Measurements from ENCODE around the gene ZNF823.

ZNF823 gene

DNA sequence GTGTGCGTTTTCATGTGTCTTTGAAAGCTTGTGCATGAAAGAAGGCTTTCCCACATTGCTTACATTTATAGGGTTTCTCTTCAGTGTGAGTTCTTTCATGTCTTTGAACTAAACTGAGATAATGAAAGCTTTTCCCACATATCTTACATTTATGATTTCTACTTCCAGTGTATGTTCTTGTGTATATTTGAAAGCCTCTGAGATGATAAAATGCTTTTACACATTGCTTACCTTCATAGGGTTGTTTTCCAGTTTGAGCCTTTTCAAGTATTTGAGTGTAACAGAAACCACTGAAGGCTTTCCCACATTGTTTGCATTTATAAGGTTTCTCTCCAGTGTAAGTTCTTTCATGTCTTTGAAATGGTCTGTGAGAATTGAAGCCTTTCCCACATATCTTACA lies 18.2 kb upstream of the ZNF823 start:
- Mint-ChIP-seq H3K4me3 (no peak overlapping the region), H3K27ac (no peak overlapping the region), H3K27me3 (peaks cover 17% of the 10 kb centered on the region), H3K4me1 (no peaks in the 10 kb centered on the region), H3K9me3 (peaks cover 23% of the 10 kb centered on the region), H3K36me3 (peaks cover 22% of the 10 kb centered on the region)

DNA sequence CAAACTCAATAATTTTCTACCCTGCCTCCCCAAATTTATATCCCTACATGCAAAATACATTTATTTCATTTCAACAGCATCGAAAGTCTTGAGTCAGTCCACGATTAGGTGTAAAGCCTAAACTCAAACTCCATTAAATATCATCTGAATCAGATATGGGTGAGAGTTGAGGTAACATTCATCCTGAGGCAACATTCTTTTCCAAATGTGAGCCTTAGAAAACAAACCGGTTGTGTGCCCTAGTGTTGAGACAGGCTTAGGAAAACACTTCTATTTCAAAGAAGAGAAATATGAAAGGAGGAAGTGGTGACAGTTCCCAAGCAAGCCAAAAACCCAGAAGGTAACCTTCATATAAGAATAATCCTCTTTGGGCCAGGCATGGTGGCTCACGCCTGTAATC lies 15.9 kb upstream of the ZNF823 start:
- no peak overlapping the region for H3K27ac Mint-ChIP-seq
- peaks cover 33% of the 10 kb centered on the region for H3K9me3 Mint-ChIP-seq
- H3K4me3 Mint-ChIP-seq = no peak overlapping the region
- peaks cover 14% of the 10 kb centered on the region for H3K27me3 Mint-ChIP-seq
- peaks cover 24% of the 10 kb centered on the region for H3K36me3 Mint-ChIP-seq
- H3K4me1 Mint-ChIP-seq = no peaks in the 10 kb centered on the region

DNA sequence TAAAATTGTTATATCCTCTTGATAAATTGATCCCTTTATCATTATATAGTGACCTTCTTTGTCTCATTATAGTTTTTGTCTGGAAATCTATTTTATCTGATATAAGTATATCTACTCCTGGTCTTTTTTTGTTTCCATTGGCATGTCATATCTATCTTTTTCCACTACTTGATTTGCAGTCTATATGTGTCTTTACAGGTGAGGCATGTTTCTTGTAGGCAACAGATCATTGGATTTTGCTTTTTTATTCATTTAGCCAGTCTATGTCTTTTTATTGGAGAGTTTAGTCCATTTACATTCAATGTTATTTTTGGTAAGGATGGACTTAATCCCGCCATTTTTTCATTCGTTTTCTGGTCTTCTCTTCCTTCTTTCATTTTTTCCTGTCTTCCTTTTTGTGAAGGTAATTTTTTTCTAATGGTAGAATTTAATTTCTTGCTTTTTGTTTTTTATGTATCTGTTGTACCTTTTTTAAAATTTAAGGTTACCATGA lies 13.5 kb upstream of the ZNF823 start:
- H3K36me3 Mint-ChIP-seq = peaks cover 27% of the 10 kb centered on the region
- no peak overlapping the region for H3K27ac Mint-ChIP-seq

DNA sequence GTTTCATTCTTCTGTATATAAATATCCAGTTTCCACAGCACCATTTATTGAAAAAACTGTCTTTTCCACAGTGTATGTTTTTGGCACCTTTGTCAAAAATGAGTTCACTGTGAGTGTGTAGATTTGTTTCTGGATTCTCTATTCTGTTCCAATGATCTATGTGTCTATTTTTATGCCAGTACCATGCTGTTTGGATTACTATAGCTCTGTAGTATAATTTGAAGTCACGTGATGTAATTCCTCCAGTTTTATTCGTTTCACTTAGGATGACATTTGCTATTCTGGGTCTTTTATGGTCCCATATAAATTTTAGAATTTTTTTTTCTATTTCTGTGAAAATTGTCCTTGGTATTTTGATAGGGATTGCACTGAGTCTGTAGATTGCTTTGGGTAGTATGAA lies 11.0 kb upstream of the ZNF823 start:
- no peak overlapping the region for H3K27ac Mint-ChIP-seq

More for the DNA sequence above, 13.5 kb upstream of the ZNF823 start:
- Mint-ChIP-seq H3K4me3 (no peak overlapping the region), H3K9me3 (peaks cover 45% of the 10 kb centered on the region), H3K4me1 (no peaks in the 10 kb centered on the region), H3K27me3 (peaks cover 14% of the 10 kb centered on the region)

DNA sequence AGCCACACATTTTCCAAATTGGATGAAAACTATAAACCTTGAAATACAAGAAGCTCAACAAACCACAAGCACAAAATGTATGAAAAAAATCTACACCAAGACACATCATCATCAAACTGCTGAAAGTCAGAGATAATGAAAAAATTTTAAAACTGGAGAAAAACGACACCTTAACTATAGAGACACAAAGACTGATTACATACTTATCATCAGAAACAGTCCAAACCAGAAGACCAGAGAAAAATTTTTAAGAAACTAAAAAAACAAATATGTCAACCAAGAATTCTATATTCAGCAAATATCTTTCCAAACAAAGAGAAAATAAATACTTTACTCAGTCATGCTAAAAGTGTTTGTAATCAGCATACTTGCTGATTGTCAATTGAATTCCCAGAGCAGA lies 8.5 kb upstream of the ZNF823 start:
- no peak overlapping the region for H3K4me3 Mint-ChIP-seq
- H3K36me3 Mint-ChIP-seq = peaks cover 13% of the 10 kb centered on the region
- H3K27me3 Mint-ChIP-seq = peaks cover 7% of the 10 kb centered on the region
- peaks cover 26% of the 10 kb centered on the region for H3K9me3 Mint-ChIP-seq
- H3K4me1 Mint-ChIP-seq = no peaks in the 10 kb centered on the region
- no peak overlapping the region for H3K27ac Mint-ChIP-seq

More for the DNA sequence above, 11.0 kb upstream of the ZNF823 start:
- Mint-ChIP-seq H3K27me3 (peaks cover 13% of the 10 kb centered on the region), H3K9me3 (peaks cover 37% of the 10 kb centered on the region), H3K4me1 (no peaks in the 10 kb centered on the region), H3K4me3 (no peak overlapping the region), H3K36me3 (peaks cover 22% of the 10 kb centered on the region)

DNA sequence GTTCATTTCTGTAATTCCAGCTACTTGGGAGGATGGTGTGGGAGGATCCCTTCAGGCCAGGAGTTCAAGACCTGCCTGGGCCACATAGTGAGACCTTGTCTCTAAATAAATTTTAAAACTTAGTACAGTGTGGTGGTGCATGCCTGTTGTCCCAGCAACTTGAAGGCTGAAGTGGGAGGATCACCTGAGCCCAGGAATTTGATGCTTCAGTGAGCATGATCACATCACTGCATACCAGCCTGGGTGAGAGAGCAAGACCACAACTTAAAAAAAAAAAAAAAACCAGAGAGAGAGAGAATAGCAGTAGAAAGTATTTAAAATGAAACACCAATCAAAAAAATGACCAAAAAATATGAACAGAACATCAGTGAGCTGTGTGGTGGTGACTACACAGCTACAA lies 7.1 kb upstream of the ZNF823 start:
- Mint-ChIP-seq H3K36me3 (peaks cover 9% of the 10 kb centered on the region), H3K4me1 (no peaks in the 10 kb centered on the region), H3K27me3 (peaks cover 4% of the 10 kb centered on the region), H3K9me3 (peaks cover 14% of the 10 kb centered on the region), H3K27ac (no peak overlapping the region), H3K4me3 (no peak overlapping the region)

DNA sequence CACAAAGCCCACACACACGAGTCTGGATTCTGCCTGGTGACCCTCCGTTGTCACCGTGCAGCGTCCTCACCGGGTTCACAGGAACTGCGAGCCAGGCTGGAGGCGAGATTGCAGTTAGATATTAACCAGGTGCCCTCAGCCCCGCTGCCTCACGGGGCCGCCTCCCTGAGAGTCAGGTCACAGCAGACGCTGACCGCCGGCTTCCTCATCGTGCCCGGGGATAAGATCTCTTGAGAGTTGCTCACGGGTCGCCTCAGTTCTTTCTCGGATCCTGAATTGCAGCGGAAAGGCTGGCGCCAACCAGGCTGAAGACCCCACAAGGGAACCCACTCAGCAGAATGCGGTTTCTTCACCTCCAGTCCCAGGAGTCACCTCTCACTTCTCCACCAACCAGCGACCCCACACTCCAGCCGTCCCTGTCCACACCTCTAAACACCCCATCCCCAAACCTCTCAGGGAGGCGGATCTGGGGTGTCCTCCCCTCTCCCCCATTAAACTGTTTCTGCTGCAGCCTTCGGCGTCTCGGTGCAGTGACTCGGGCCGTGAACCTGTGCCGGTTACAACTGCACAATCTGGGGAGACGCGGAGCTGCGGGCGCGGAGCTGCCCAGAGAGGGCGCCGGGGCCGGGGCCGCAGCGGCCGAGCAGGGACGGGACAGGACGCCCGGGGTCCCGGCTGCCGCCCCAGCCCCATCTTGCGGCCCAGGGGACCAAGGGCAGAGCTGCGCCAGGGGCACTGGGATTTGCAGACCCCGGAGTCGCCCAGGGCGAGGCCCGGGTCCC lies 591 bp downstream of the ZNF823 start:
- H3K9me3 Mint-ChIP-seq = no peaks in the 10 kb centered on the region
- no peaks in the 10 kb centered on the region for H3K27me3 Mint-ChIP-seq
- peaks cover 4% of the 10 kb centered on the region for H3K36me3 Mint-ChIP-seq
- peak overlapping the region; percentile 83 for H3K27ac Mint-ChIP-seq
- peaks cover 23% of the 10 kb centered on the region for H3K4me1 Mint-ChIP-seq
- peak overlapping the region; percentile 99 for H3K4me3 Mint-ChIP-seq

DNA sequence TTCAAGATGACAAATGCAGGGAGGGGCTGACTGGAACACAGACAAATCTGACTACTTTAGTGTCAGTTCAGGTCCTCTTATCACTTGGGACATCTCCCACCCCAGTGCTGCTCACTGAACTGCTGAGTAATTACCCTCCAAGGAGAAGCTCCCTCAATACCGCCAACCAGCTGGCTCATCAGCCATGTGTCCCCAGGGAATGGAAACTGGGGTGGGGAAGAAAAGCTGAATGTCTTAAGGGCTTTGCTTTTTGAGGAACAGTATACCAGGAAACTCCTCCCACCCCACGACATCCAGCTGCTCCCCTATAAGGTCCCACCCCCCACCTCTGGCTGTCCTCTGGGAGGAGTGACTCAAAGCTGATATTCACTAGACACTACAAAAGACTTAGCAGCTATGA lies 2.0 kb downstream of the ZNF823 start:
- Mint-ChIP-seq H3K27me3 (no peaks in the 10 kb centered on the region), H3K9me3 (no peaks in the 10 kb centered on the region), H3K4me1 (peaks cover 23% of the 10 kb centered on the region), H3K27ac (peak overlapping the region; percentile 59), H3K36me3 (peaks cover 6% of the 10 kb centered on the region), H3K4me3 (peak overlapping the region; percentile 94)

DNA sequence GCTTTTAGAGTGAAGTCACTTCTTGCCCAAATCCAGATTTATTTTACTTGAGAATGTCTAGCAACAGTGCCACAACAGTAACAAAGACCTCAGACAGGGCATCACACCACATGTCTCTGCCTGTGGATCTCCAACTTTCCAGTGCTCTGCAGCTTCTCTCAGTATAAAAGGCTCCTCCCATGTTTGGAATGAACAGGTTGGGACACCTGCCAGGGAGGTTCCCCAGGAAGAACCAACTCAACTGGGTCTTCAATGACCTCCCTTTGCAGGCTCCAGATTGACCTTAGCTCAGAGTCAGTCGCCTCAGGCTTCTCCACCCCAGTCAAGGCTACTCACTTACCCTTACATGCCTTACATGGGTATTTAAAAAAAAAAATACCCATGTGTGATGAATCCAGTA lies 3.4 kb downstream of the ZNF823 start:
- H3K27ac Mint-ChIP-seq = no peak overlapping the region
- no peaks in the 10 kb centered on the region for H3K9me3 Mint-ChIP-seq
- no peak overlapping the region for H3K4me3 Mint-ChIP-seq
- H3K36me3 Mint-ChIP-seq = peaks cover 12% of the 10 kb centered on the region
- no peaks in the 10 kb centered on the region for H3K27me3 Mint-ChIP-seq
- peaks cover 23% of the 10 kb centered on the region for H3K4me1 Mint-ChIP-seq

DNA sequence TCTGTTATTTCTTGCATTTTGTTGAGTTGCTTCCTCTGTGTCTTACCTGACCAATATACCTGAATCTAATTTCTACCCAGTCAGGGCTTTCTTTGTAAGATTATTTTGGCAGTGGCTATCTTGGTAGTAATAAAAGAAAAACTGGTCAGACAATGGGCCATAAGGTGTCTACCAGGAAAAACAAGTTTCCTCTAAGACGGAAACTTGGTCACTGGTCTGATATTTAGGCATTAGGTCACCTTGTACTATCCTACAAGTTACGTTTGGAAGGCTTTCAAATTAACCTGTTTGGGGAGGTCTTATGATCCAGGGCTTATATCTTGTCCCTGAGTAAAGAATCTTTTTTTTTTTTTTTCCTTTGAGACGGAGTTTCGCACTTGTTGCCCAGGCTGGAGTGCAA lies 9.2 kb downstream of the ZNF823 start:
- Mint-ChIP-seq H3K4me3 (no peak overlapping the region), H3K27me3 (no peaks in the 10 kb centered on the region), H3K27ac (no peak overlapping the region), H3K9me3 (no peaks in the 10 kb centered on the region), H3K36me3 (peaks cover 33% of the 10 kb centered on the region), H3K4me1 (no peaks in the 10 kb centered on the region)

DNA sequence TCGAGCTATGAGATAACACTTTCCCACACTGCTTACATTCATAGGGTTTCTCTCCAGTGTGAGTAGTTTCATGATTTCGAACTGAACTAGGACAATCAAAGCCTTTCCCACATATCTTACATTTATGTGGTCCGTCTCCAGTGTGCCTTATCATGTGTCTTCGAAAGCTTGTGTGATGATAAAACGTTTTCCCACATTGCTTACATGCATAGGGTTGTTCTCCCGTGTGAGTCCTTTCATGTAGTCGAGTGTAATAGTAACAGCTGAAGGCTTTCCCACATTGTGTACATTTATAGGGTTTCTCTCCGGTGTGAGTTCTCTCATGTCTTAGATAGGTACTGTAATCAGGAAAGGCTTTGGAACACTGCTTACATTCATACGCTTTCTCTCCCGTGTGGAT lies 16.3 kb downstream of the ZNF823 start:
- no peaks in the 10 kb centered on the region for H3K27me3 Mint-ChIP-seq
- H3K36me3 Mint-ChIP-seq = peaks cover 45% of the 10 kb centered on the region
- H3K27ac Mint-ChIP-seq = no peak overlapping the region
- H3K4me1 Mint-ChIP-seq = no peaks in the 10 kb centered on the region
- no peak overlapping the region for H3K4me3 Mint-ChIP-seq
- H3K9me3 Mint-ChIP-seq = peaks cover 17% of the 10 kb centered on the region

DNA sequence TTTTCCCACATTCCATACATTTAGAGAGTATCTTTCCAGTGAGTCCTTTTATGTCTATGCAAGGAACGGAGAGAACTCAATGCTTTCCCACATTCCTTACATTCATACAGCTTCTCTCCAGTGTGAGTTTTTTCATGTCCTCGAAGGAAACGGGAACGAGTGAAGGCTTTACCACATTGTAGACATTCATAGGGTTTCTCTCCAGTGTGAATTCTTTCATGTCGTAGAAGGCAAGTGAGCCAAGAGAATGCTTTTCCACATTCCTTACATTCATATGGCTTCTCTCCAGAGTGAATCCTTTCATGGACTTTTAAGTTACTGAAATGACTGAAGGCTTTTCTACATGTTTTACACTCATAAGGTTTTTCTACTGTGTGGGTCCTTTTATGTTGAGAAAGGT lies 17.1 kb downstream of the ZNF823 start:
- Mint-ChIP-seq H3K9me3 (peaks cover 17% of the 10 kb centered on the region), H3K4me3 (no peak overlapping the region), H3K27me3 (no peaks in the 10 kb centered on the region), H3K36me3 (peaks cover 43% of the 10 kb centered on the region), H3K4me1 (no peaks in the 10 kb centered on the region), H3K27ac (no peak overlapping the region)

DNA sequence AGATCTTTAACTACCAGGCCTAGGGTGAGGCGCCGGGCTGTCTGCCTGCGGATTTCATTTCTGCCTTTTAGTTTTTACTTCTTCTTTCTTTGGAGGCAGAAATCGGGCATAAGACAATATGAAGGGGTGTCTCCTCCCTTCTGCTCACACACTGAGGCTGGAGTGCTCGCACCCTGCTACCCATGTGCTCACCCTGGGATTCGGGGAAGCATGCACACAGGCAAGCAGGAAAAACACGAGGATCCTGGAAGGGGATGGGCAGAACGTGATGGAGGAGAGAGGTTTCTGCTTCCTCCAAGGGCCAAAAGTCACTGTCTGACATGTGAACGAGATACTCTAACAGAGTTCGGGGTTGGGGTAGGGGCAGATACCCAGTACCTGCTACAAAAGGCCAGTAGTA lies 28.4 kb downstream of the ZNF823 start:
- Mint-ChIP-seq H3K27me3 (peaks cover 2% of the 10 kb centered on the region), H3K27ac (no peak overlapping the region), H3K9me3 (peaks cover 12% of the 10 kb centered on the region), H3K36me3 (peaks cover 8% of the 10 kb centered on the region), H3K4me3 (no peak overlapping the region), H3K4me1 (no peaks in the 10 kb centered on the region)

DNA sequence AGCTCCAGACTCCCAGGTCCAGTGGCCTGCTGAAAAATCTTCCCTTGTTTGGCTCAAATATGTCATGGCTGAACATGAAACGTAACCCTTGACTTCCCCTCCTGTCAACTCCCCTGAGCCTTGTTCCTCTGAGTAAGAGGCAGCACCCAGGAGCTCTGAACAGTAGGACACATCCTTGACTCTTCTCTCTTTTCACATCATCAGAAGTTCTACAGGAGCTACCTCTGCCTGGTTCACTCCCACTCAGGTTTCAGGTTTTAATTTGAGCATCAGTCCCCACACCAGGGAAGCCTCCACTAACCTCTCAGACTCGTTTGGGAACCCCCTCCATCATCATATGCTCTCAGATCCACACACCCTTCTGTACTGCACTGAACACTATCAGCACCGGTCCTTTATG lies 30.3 kb downstream of the ZNF823 start:
- no peak overlapping the region for H3K4me3 Mint-ChIP-seq
- H3K4me1 Mint-ChIP-seq = no peaks in the 10 kb centered on the region
- H3K27me3 Mint-ChIP-seq = peaks cover 2% of the 10 kb centered on the region
- H3K9me3 Mint-ChIP-seq = peaks cover 6% of the 10 kb centered on the region
- peaks cover 4% of the 10 kb centered on the region for H3K36me3 Mint-ChIP-seq
- no peak overlapping the region for H3K27ac Mint-ChIP-seq

DNA sequence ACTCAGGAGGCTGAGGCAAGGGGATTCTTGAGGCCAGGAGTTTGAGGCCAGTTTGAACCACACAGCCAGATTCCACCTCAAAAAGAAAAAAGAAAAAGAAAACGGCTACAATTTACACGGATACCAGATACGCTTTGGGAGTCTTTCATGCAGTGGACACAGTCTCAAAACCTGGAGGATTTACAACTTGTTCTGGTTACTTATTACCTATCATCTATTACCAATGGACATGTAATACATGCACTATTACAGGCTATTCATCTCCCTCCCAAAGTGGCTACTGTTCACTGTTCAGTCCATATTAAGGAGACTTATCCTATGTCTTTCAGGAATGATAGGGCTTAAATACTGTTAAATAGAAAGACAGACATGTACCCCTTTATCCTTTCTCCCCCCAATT lies 33.3 kb downstream of the ZNF823 start:
- no peaks in the 10 kb centered on the region for H3K36me3 Mint-ChIP-seq
- no peak overlapping the region for H3K27ac Mint-ChIP-seq
- H3K4me1 Mint-ChIP-seq = no peaks in the 10 kb centered on the region
- no peak overlapping the region for H3K4me3 Mint-ChIP-seq
- H3K9me3 Mint-ChIP-seq = no peaks in the 10 kb centered on the region
- H3K27me3 Mint-ChIP-seq = peaks cover 2% of the 10 kb centered on the region

DNA sequence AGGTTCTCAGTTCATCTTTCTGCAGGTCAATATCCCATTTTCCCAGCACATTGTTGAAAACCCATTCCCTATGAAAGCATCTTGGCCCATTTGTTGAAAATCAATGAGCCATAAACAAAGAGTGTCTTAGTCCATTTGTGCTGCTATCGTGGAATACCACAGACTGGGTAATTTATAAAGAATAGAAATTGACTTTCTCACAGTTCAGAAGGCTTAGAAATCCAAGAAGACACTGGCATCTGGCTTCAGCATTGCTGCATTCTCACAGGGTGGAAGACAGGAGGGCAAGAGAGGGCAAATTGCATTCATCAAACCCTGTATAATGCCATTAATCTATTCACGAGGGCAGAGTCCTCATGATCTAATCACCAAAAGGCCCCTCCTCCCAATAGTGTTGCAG lies 34.1 kb downstream of the ZNF823 start:
- no peak overlapping the region for H3K27ac Mint-ChIP-seq

More for the DNA sequence above, 34.1 kb downstream of the ZNF823 start:
- Mint-ChIP-seq H3K27me3 (peaks cover 2% of the 10 kb centered on the region), H3K9me3 (no peaks in the 10 kb centered on the region), H3K4me1 (peaks cover 3% of the 10 kb centered on the region), H3K4me3 (no peak overlapping the region), H3K36me3 (no peaks in the 10 kb centered on the region)

Data from activated naive CD4-positive, alpha-beta T cell treated with anti-CD3 and anti-CD28 coated beads, Interleukin-2, amount 50 U/mL, for 24 hours (primary cell).